Measurements from ENCODE around the gene NKAIN4. TPM values are rescaled to one million over a fixed set of nuclear protein-coding genes. Genes with fewer than 3 reads are reported as not detected.

Gene NKAIN4
- total and polyA plus RNA-seq, 4 donors: 0.05 TPM; not detected in 3

DNA sequence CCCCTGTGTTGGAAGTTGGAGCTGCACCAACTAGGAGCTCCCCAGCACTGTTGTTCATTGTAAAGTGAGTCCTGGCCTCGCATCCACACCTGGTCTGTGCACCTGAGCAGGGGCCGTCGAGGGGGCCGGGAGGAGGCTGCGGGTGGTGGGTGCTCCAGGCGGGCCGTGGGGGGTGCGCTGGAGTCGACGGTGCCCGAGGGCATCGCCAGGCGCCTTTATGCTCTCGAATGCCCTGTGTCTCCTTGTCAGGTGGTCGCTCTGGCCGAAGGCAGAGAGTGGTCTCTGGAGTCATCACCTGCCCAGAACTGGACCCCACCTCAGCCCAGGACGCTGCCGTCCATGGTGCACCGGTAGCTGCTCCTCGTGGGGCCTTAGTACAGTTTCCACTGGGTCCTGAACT, 22.7 kb upstream of the NKAIN4 start:
- Histone ChIP-seq H3K27ac (ENCODE audit: low read depth in 1 of 2, low read length in 2 of 2) (no peak overlapping the region), H3K4me1 (ENCODE audit: control insufficient read depth in 4 of 4, insufficient read depth in 4 of 4, low read length in 3 of 4) (peaks cover 2 to 20% (median 14%) of the 10 kb centered on the region in 4 donors), H3K27me3 (ENCODE audit: control insufficient read depth in 4 of 4, insufficient read depth in 4 of 4, low read length in 3 of 4) (no peaks in the 10 kb centered on the region), H3K36me3 (ENCODE audit: control insufficient read depth in 4 of 4, insufficient read depth in 3 of 4, low read depth in 1 of 4, low read length in 3 of 4) (peaks cover 8 to 51% (median 14%) of the 10 kb centered on the region in 4 donors), H3K9me3 (ENCODE audit: control insufficient read depth in 4 of 4, low read length in 3 of 4) (no peaks in the 10 kb centered on the region), H3K9ac (ENCODE audit: low read depth in 1 of 2, low read length in 2 of 2) (no peak overlapping the region), H3K4me3 (ENCODE audit: low read depth in 1 of 3, low read length in 3 of 3) (no peak overlapping the region)
- DNase-seq (ENCODE audit: low spot score): no peak
- WGBS: 96% methylated on average over 20 of the region's 20 CpGs
- TF ChIP-seq FOXA1 (IDR thresholded peaks at IDR 0.05): no peak
- TF ChIP-seq FOXA2 (IDR thresholded peaks at IDR 0.05): no peak
- no peak for TF ChIP-seq JUND (IDR thresholded peaks at IDR 0.05)
- no peak for TF ChIP-seq NR2F2 (IDR thresholded peaks at IDR 0.05)
- TF ChIP-seq RXRA (IDR thresholded peaks at IDR 0.05): no peak
- TF ChIP-seq RAD21 (IDR thresholded peaks at IDR 0.05): no peak
- no peak for TF ChIP-seq HNF4G (IDR thresholded peaks at IDR 0.05)
- no peak for TF ChIP-seq TAF1 (conservative IDR thresholded peaks at IDR 0.05)

- Histone ChIP-seq H3K9me3 (ENCODE audit: control insufficient read depth in 4 of 4, low read length in 3 of 4) (no peaks in the 10 kb centered on the region), H3K9ac (ENCODE audit: low read depth in 1 of 2, low read length in 2 of 2) (no peak overlapping the region), H3K4me1 (ENCODE audit: control insufficient read depth in 4 of 4, insufficient read depth in 4 of 4, low read length in 3 of 4) (peaks cover 2 to 25% (median 18%) of the 10 kb centered on the region in 4 donors), H3K4me3 (ENCODE audit: low read depth in 1 of 3, low read length in 3 of 3) (no peak overlapping the region), H3K36me3 (ENCODE audit: control insufficient read depth in 4 of 4, insufficient read depth in 3 of 4, low read depth in 1 of 4, low read length in 3 of 4) (peaks cover 8 to 44% (median 10%) of the 10 kb centered on the region in 4 donors), H3K27me3 (ENCODE audit: control insufficient read depth in 4 of 4, insufficient read depth in 4 of 4, low read length in 3 of 4) (no peaks in the 10 kb centered on the region), H3K27ac (ENCODE audit: low read depth in 1 of 2, low read length in 2 of 2) (no peak overlapping the region)
- DNase-seq (ENCODE audit: low spot score): no peak
- WGBS: 94% methylated on average over 18 of the region's 18 CpGs
- TF ChIP-seq NR2F2 (IDR thresholded peaks at IDR 0.05) (no peak), GABPA (IDR thresholded peaks at IDR 0.05 in 1 of 2, conservative IDR thresholded peaks at IDR 0.05 in 1 of 2) (no peak), REST (IDR thresholded peaks at IDR 0.05) (no peak), HNF4A (conservative IDR thresholded peaks at IDR 0.05) (no peak), RAD21 (IDR thresholded peaks at IDR 0.05) (no peak), ATF3 (IDR thresholded peaks at IDR 0.05) (no peak), JUND (IDR thresholded peaks at IDR 0.05) (no peak), SP1 (IDR thresholded peaks at IDR 0.05) (no peak), EGR1 (IDR thresholded peaks at IDR 0.05; ENCODE audit: low read depth in 2 of 2) (no peak), YY1 (IDR thresholded peaks at IDR 0.05) (no peak), MAX (IDR thresholded peaks at IDR 0.05) (no peak), CTCF (IDR thresholded peaks at IDR 0.05; ENCODE audit: low read depth, low read length, missing input control) (no peak), HNF4G (IDR thresholded peaks at IDR 0.05) (no peak), TAF1 (conservative IDR thresholded peaks at IDR 0.05) (no peak), FOXA1 (IDR thresholded peaks at IDR 0.05) (no peak), RXRA (IDR thresholded peaks at IDR 0.05) (no peak), FOXA2 (IDR thresholded peaks at IDR 0.05) (no peak)
- TF ChIP-seq, protein P1, sequence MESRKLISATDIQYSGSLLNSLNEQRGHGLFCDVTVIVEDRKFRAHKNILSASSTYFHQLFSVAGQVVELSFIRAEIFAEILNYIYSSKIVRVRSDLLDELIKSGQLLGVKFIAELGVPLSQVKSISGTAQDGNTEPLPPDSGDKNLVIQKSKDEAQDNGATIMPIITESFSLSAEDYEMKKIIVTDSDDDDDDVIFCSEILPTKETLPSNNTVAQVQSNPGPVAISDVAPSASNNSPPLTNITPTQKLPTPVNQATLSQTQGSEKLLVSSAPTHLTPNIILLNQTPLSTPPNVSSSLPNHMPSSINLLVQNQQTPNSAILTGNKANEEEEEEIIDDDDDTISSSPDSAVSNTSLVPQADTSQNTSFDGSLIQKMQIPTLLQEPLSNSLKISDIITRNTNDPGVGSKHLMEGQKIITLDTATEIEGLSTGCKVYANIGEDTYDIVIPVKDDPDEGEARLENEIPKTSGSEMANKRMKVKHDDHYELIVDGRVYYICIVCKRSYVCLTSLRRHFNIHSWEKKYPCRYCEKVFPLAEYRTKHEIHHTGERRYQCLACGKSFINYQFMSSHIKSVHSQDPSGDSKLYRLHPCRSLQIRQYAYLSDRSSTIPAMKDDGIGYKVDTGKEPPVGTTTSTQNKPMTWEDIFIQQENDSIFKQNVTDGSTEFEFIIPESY (IDR thresholded peaks at IDR 0.05): no peak
Measured at GRCh38 chr20:63275825-63276224, 21.6 kb upstream of the NKAIN4 start.
